Activated naive CD4-positive, alpha-beta T cell treated with anti-CD3 and anti-CD28 coated beads for 36 hours (primary cell): ENCODE measurements around the gene FBXW11. TPM values are rescaled to one million over a fixed set of nuclear protein-coding genes. Genes with fewer than 3 reads are reported as not detected.

ENCODE experiments used
- CTCF ChIA-PET: fragments of 350-600 bp; sonication (Branson Sonifier 250); formaldehyde crosslinking; loops from one replicate; lab custom pipeline; 2021; ENCODE audit warnings: antibody characterized with exemption; lab: Charles Lee
- DNase-seq: peaks from one replicate; pipeline ENCODE4 v3.0.0-alpha.2; 2020
- H3K27ac Mint-ChIP-seq: one replicate; pipeline ENCODE4 v1.8.0; 2021; ENCODE audit warnings: mild to moderate bottlenecking, mixed read lengths
- H3K27me3 Mint-ChIP-seq: one replicate; pipeline ENCODE4 v1.8.0; 2021; ENCODE audit warnings: low read depth, mixed read lengths
- H3K36me3 Mint-ChIP-seq: one replicate; pipeline ENCODE4 v1.8.0; 2021; ENCODE audit warnings: low read depth, mixed read lengths
- H3K4me1 Mint-ChIP-seq: one replicate; pipeline ENCODE4 v1.8.0; 2021; ENCODE audit warnings: low read depth, mixed read lengths
- H3K4me3 Mint-ChIP-seq: one replicate; pipeline ENCODE4 v1.8.0; 2021; ENCODE audit warnings: mild to moderate bottlenecking, moderate library complexity, mixed read lengths
- H3K9me3 Mint-ChIP-seq: one replicate; pipeline ENCODE4 v1.8.0; 2021; ENCODE audit warnings: mixed read lengths
- intact Hi-C: fragments of 100-400 bp; cut with micrococcal nuclease; formaldehyde crosslinking; loops from one replicate; pipeline ENCODE4 v1.15.1; 2023
- total RNA-seq, 2 experiments: library from RNA; stranded (reverse); gene quantifications; one replicate each; pipeline ENCODE4 v1.2.3, GENCODE V29; 2021

FBXW11 gene
- total RNA-seq, 2 experiments from 2014 or later: 32.8 to 35.5 TPM

GRCh38 chr5:171871711-171872110 lies 134.7 kb downstream of the FBXW11 start:
- no peak for DNase-seq
- CTCF ChIA-PET: interaction anchor here (1.2 to 1.3 kb wide), 2 partner anchors 13 to 21 kb away, joined by 4 read pairs; no protein-coding TSS in a partner anchor
- no peaks in the 10 kb centered on the region for H3K9me3 Mint-ChIP-seq
- no peaks in the 10 kb centered on the region for H3K4me1 Mint-ChIP-seq
- intact Hi-C loops: no loop called here
- H3K27ac Mint-ChIP-seq: no peak overlapping the region
- no peak overlapping the region for H3K4me3 Mint-ChIP-seq
- H3K36me3 Mint-ChIP-seq: peaks cover 34% of the 10 kb centered on the region
- H3K27me3 Mint-ChIP-seq: no peaks in the 10 kb centered on the region

GRCh38 chr5:171869956-171870355 lies 136.5 kb downstream of the FBXW11 start:
- H3K36me3 Mint-ChIP-seq: peaks cover 28% of the 10 kb centered on the region
- H3K4me1 Mint-ChIP-seq: no peaks in the 10 kb centered on the region
- no peak overlapping the region for H3K27ac Mint-ChIP-seq
- H3K27me3 Mint-ChIP-seq: no peaks in the 10 kb centered on the region
- CTCF ChIA-PET: no interaction called here
- intact Hi-C loops: no loop called here
- no peak for DNase-seq
- no peak overlapping the region for H3K4me3 Mint-ChIP-seq
- H3K9me3 Mint-ChIP-seq: no peaks in the 10 kb centered on the region

- no peaks in the 10 kb centered on the region for H3K27me3 Mint-ChIP-seq
- CTCF ChIA-PET: interaction anchor here (0.8 kb wide), 1 partner anchor 9 kb away, joined by 4 read pairs; no protein-coding TSS in a partner anchor
- H3K27ac Mint-ChIP-seq: no peak overlapping the region
- no peaks in the 10 kb centered on the region for H3K4me1 Mint-ChIP-seq
- H3K4me3 Mint-ChIP-seq: no peak overlapping the region
- H3K9me3 Mint-ChIP-seq: no peaks in the 10 kb centered on the region
- H3K36me3 Mint-ChIP-seq: peaks cover 27% of the 10 kb centered on the region
- DNase-seq: no peak
- intact Hi-C loops: no loop called here
Observed at GRCh38 chr5:171868236-171868635, 138.2 kb downstream of the FBXW11 start.

GRCh38 chr5:171867786-171868185 lies 138.7 kb downstream of the FBXW11 start:
- H3K36me3 Mint-ChIP-seq: peaks cover 28% of the 10 kb centered on the region
- H3K27me3 Mint-ChIP-seq: no peaks in the 10 kb centered on the region
- H3K9me3 Mint-ChIP-seq: no peaks in the 10 kb centered on the region
- no peak overlapping the region for H3K27ac Mint-ChIP-seq
- H3K4me3 Mint-ChIP-seq: no peak overlapping the region
- intact Hi-C loops: no loop called here
- no peaks in the 10 kb centered on the region for H3K4me1 Mint-ChIP-seq
- CTCF ChIA-PET: no interaction called here
- DNase-seq: no peak

GRCh38 chr5:171865471-171865870 lies 141.0 kb downstream of the FBXW11 start:
- Mint-ChIP-seq H3K27me3 (no peaks in the 10 kb centered on the region), H3K36me3 (peaks cover 24% of the 10 kb centered on the region), H3K27ac (no peak overlapping the region), H3K4me3 (no peak overlapping the region), H3K9me3 (no peaks in the 10 kb centered on the region), H3K4me1 (no peaks in the 10 kb centered on the region)
- CTCF ChIA-PET: no interaction called here
- intact Hi-C loops: no loop called here
- DNase-seq: no peak

GRCh38 chr5:171863935-171864334 lies 142.5 kb downstream of the FBXW11 start:
- intact Hi-C loops: no loop called here
- no peaks in the 10 kb centered on the region for H3K27me3 Mint-ChIP-seq
- no peak overlapping the region for H3K4me3 Mint-ChIP-seq
- peaks cover 14% of the 10 kb centered on the region for H3K36me3 Mint-ChIP-seq
- H3K27ac Mint-ChIP-seq: no peak overlapping the region
- no peaks in the 10 kb centered on the region for H3K9me3 Mint-ChIP-seq
- no peaks in the 10 kb centered on the region for H3K4me1 Mint-ChIP-seq
- CTCF ChIA-PET: no interaction called here
- DNase-seq: no peak

- Mint-ChIP-seq H3K36me3 (peaks cover 5% of the 10 kb centered on the region), H3K27ac (no peak overlapping the region), H3K9me3 (no peaks in the 10 kb centered on the region), H3K27me3 (no peaks in the 10 kb centered on the region), H3K4me3 (no peak overlapping the region), H3K4me1 (peaks cover 3% of the 10 kb centered on the region)
- DNase-seq: no peak
- intact Hi-C loops: no loop called here
- CTCF ChIA-PET: no interaction called here
Observed at GRCh38 chr5:171862624-171863023, 143.8 kb downstream of the FBXW11 start.

- H3K27ac Mint-ChIP-seq: no peak overlapping the region
- no peaks in the 10 kb centered on the region for H3K9me3 Mint-ChIP-seq
- H3K4me1 Mint-ChIP-seq: peaks cover 5% of the 10 kb centered on the region
- intact Hi-C loops: no loop called here
- H3K4me3 Mint-ChIP-seq: no peak overlapping the region
- DNase-seq: no peak
- no peaks in the 10 kb centered on the region for H3K27me3 Mint-ChIP-seq
- CTCF ChIA-PET: no interaction called here
- peaks cover 4% of the 10 kb centered on the region for H3K36me3 Mint-ChIP-seq
Observed at GRCh38 chr5:171861381-171861780, 145.1 kb downstream of the FBXW11 start.

- Mint-ChIP-seq H3K4me3 (no peak overlapping the region), H3K4me1 (peaks cover 13% of the 10 kb centered on the region), H3K36me3 (peaks cover 3% of the 10 kb centered on the region), H3K27ac (no peak overlapping the region), H3K9me3 (no peaks in the 10 kb centered on the region), H3K27me3 (no peaks in the 10 kb centered on the region)
- no peak for DNase-seq
- CTCF ChIA-PET: interaction anchor here (0.5 to 1.7 kb wide), 9 partner anchors 9 to 1158 kb away, joined by 3 to 5 read pairs (median 3); no protein-coding TSS in a partner anchor
- intact Hi-C loops: loop anchor here (10.0 kb wide), 1 partner anchor 374 kb away; no protein-coding TSS in a partner anchor
Observed at GRCh38 chr5:171858303-171858702, 148.1 kb downstream of the FBXW11 start.

- Mint-ChIP-seq H3K27ac (no peak overlapping the region), H3K27me3 (no peaks in the 10 kb centered on the region), H3K36me3 (peaks cover 2% of the 10 kb centered on the region), H3K9me3 (no peaks in the 10 kb centered on the region), H3K4me1 (peaks cover 13% of the 10 kb centered on the region), H3K4me3 (no peak overlapping the region)
- CTCF ChIA-PET: interaction anchor here (0.8 kb wide), 2 partner anchors 8 to 16 kb away, joined by 3 to 4 read pairs; no protein-coding TSS in a partner anchor
- no peak for DNase-seq
- intact Hi-C loops: loop anchor here (10.0 kb wide), 1 partner anchor 373 kb away; no protein-coding TSS in a partner anchor
Observed at GRCh38 chr5:171857489-171857876, 149.0 kb downstream of the FBXW11 start.

- Mint-ChIP-seq H3K27ac (no peak overlapping the region), H3K9me3 (no peaks in the 10 kb centered on the region), H3K4me3 (no peak overlapping the region), H3K27me3 (no peaks in the 10 kb centered on the region), H3K4me1 (peaks cover 13% of the 10 kb centered on the region), H3K36me3 (peaks cover 2% of the 10 kb centered on the region)
- intact Hi-C loops: loop anchor here (10.0 kb wide), 1 partner anchor 371 kb away; no protein-coding TSS in a partner anchor
- no peak for DNase-seq
- CTCF ChIA-PET: interaction anchor here (0.8 to 1.2 kb wide), 2 partner anchors 203 to 204 kb away, joined by 3 to 4 read pairs; no protein-coding TSS in a partner anchor
Observed at GRCh38 chr5:171855798-171856763, 150.4 kb downstream of the FBXW11 start.

GRCh38 chr5:171855265-171855664 lies 151.2 kb downstream of the FBXW11 start:
- H3K27ac Mint-ChIP-seq: no peak overlapping the region
- no peak for DNase-seq
- intact Hi-C loops: loop anchor here (10.0 kb wide), 1 partner anchor 370 kb away; no protein-coding TSS in a partner anchor
- peaks cover 2% of the 10 kb centered on the region for H3K36me3 Mint-ChIP-seq
- CTCF ChIA-PET: interaction anchor here (0.8 kb wide), 1 partner anchor 204 kb away, joined by 4 read pairs; no protein-coding TSS in a partner anchor
- H3K27me3 Mint-ChIP-seq: no peaks in the 10 kb centered on the region
- peaks cover 13% of the 10 kb centered on the region for H3K4me1 Mint-ChIP-seq
- H3K9me3 Mint-ChIP-seq: no peaks in the 10 kb centered on the region
- H3K4me3 Mint-ChIP-seq: no peak overlapping the region
